HUES6 (cell line): ENCODE results near the gene MUC5AC.
"Not testable (repeated sequence)": the region's sequence is repeated elsewhere in the genome, so short reads cannot be mapped to it uniquely, and the experiment has no call there.

ENCODE experiments used
- H3K27ac ChIP-seq: 2 replicates; pipeline ENCODE4 v1.7.0; 2013; ENCODE audit warnings: low read depth, mild to moderate bottlenecking, low read length, inconsistent platforms
- H3K27me3 ChIP-seq: 2 replicates; pipeline ENCODE4 v1.6.1; 2013; ENCODE audit warnings: low read length; ENCODE audit not compliant: control insufficient read depth, insufficient read depth
- H3K36me3 ChIP-seq: 2 replicates; pipeline ENCODE4 v1.6.1; 2013; ENCODE audit warnings: low read length; ENCODE audit not compliant: control insufficient read depth, insufficient read depth
- H3K4me1 ChIP-seq: 2 replicates; pipeline ENCODE4 v1.6.1; 2013; ENCODE audit warnings: low read length; ENCODE audit not compliant: control insufficient read depth, insufficient read depth
- H3K4me3 ChIP-seq: 2 replicates; pipeline ENCODE4 v1.5.1; 2013; ENCODE audit warnings: low read depth, low read length
- H3K9ac ChIP-seq: one replicate; pipeline ENCODE4 v1.6.1; 2013; ENCODE audit warnings: mild to moderate bottlenecking, low read length
- H3K9me3 ChIP-seq: 2 replicates; pipeline ENCODE4 v1.6.1; 2013; ENCODE audit warnings: low read depth, low read length; ENCODE audit not compliant: control insufficient read depth, insufficient read depth

Gene MUC5AC

DNA sequence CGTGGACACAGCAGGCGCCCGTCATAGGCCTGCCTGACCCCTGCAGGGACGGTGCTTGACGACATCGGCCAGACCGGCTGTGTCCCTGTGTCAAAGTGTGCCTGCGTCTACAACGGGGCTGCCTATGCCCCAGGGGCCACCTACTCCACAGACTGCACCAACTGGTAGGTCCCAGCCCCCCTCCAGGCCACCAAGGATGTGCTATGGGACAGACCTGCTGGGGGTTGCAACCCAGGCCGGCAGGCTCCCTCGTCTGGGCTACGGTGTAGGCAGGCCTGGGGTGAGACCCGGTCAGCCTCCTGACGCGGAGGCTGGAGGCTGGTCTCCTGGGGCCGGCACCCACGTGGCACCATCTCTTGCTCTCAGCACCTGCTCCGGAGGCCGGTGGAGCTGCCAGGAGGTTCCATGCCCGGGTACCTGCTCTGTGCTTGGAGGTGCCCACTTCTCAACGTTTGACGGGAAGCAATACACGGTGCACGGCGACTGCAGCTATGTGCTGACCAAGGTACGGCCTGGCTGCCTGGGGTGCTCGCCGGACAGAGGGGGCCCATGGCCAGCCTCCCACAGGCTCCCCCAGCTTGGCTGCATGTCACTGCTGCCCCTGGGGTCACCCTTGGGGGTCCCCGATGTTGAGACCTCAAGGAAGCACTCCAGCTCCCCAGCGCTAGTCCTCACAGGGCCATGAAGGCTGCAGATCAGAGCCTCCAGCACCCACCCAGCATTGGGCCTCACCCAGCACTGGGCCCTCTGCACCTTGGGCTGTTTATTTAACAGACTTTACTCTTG is 7.7 kb downstream of the MUC5AC start:
- Histone ChIP-seq H3K27ac (no peak overlapping the region), H3K9ac (no peak overlapping the region), H3K9me3 (no peaks in the 10 kb centered on the region), H3K27me3 (no peaks in the 10 kb centered on the region), H3K4me1 (no peaks in the 10 kb centered on the region), H3K36me3 (no peaks in the 10 kb centered on the region), H3K4me3 (no peak overlapping the region)

DNA sequence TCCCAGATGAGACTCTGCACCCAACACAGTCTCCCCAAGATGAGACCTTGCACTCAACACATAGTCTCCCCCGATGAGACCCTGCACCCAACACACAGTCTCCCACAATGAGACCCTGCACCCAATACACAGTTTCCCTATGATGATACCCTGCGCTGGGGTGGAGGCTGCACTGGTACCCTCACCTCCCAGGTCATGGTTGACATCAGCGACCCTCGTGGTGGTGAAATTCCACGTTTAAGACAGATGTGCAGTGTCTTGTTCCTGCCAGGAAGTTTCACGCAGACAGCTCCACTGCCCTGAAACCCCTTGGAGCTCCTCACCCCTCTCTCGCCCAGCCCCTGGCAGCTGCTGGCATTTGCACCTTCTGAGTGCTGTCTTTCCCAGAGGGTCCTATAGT is 9.5 kb downstream of the MUC5AC start:
- no peaks in the 10 kb centered on the region for H3K36me3 ChIP-seq
- no peak overlapping the region for H3K9ac ChIP-seq
- H3K9me3 ChIP-seq, result peaks cover 4% of the 10 kb centered on the region; the same call in 1 of the 2 replicates
- no peaks in the 10 kb centered on the region for H3K27me3 ChIP-seq
- H3K4me3 ChIP-seq, result no peak overlapping the region
- H3K4me1 ChIP-seq, result no peaks in the 10 kb centered on the region
- H3K27ac ChIP-seq, result no peak overlapping the region

DNA sequence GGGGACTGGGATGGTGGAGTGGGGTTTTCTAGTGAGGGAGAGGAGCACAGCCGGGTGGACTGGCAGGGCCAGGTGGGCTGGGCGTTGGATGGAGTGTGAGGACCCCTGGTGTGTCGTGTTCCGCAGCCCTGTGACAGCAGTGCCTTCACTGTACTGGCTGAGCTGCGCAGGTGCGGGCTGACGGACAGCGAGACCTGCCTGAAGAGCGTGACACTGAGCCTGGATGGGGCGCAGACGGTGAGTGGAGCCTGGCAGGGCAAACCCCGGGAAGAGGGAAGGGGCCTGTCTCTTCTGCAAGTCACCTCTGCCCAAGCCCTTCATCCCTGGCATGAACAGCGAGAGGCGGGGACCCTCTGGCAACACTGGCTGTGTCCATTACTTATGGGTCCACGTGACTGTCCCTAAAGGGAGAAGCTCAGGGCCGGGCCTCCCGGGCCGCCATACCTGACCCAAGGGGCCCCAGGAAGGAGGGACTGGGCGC is 10.0 kb downstream of the MUC5AC start:
- Histone ChIP-seq H3K27me3 (no peaks in the 10 kb centered on the region), H3K9me3 (peaks cover 4% of the 10 kb centered on the region; the same call in 1 of the 2 replicates), H3K9ac (no peak overlapping the region), H3K27ac (no peak overlapping the region), H3K4me3 (no peak overlapping the region), H3K36me3 (no peaks in the 10 kb centered on the region), H3K4me1 (no peaks in the 10 kb centered on the region)

DNA sequence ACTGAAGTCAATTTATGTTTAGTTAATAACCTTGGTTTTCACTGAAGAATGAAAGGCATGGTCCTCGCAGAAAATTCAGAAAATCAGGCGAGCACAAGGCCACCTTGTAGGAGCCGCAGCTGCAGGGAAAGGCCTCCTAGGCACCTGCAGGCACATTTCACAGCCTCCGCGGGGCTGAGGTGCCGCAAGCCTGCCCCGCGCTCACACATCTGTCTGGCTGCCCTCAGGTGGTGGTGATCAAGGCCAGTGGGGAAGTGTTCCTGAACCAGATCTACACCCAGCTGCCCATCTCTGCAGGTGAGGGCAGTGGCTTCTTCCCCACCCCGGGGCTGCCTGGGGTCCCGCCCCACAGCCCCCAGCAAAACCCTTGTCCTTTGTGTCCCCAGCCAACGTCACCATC is 10.5 kb downstream of the MUC5AC start:
- Histone ChIP-seq H3K4me3 (no peak overlapping the region), H3K36me3 (no peaks in the 10 kb centered on the region), H3K9ac (no peak overlapping the region), H3K9me3 (peaks cover 4% of the 10 kb centered on the region; the same call in 1 of the 2 replicates), H3K27me3 (no peaks in the 10 kb centered on the region), H3K27ac (no peak overlapping the region), H3K4me1 (no peaks in the 10 kb centered on the region)

DNA sequence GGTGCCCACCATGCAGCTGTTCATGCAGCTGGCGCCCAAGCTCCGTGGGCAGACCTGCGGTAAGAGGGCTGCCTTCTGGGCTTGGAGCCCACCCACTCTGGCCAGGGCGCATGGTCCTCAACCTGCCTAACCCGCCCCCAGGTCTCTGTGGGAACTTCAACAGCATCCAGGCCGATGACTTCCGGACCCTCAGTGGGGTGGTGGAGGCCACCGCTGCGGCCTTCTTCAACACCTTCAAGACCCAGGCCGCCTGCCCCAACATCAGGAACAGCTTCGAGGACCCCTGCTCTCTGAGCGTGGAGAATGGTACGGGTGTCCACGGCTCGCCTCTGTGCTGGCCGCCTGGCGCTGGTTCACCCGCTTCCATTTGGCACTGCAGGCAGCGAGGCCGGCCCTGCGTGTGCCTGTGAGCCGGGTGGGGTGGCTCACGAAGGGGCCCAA is 11.0 kb downstream of the MUC5AC start:
- H3K9me3 ChIP-seq, result peaks cover 4% of the 10 kb centered on the region; the same call in 1 of the 2 replicates
- H3K36me3 ChIP-seq, result no peaks in the 10 kb centered on the region
- H3K4me1 ChIP-seq, result no peaks in the 10 kb centered on the region
- H3K9ac ChIP-seq, result no peak overlapping the region
- H3K4me3 ChIP-seq, result no peak overlapping the region
- H3K27me3 ChIP-seq, result no peaks in the 10 kb centered on the region
- H3K27ac ChIP-seq, result no peak overlapping the region

- Histone ChIP-seq H3K27ac (no peak overlapping the region), H3K27me3 (no peaks in the 10 kb centered on the region), H3K4me3 (no peak overlapping the region), H3K9ac (no peak overlapping the region), H3K36me3 (no peaks in the 10 kb centered on the region), H3K9me3 (peaks cover 4% of the 10 kb centered on the region; the same call in 1 of the 2 replicates), H3K4me1 (no peaks in the 10 kb centered on the region)
Observed at GRCh38 chr11:1171223-1171984, 13.7 kb downstream of the MUC5AC start.

DNA sequence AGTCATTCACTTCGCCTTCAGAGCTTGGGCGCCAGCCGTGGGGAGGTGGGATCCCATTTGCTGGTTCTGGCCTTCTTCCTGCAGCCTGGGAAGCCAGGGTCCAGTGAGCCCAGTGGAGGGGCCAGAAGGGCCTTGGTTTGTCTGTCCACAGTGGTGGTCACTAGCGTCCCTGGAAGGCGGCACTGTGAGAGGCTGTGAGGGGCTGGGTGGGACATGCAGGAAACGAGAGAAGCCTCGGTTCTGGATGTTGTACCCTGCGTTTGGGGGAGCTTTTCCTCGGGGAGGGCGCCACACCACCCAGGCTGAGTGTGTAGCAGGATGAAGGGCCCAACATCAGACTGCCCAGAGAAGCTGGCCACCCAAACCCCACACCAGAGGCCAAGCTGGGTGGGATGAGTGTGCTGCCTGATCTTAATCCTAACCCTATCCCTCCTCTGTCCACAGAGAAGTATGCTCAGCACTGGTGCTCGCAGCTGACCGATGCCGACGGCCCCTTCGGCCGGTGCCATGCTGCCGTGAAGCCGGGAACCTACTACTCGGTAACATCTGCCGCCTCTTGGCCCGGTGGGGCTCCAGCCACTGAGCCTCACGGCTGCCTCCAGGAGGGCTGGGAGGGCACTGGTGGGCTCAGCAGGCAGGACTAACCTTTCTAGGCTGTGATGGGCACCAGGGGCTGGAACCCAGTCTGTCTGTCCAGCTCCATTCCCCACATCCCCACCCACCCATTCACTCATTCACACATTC is 14.4 kb downstream of the MUC5AC start:
- no peak overlapping the region for H3K4me3 ChIP-seq
- H3K36me3 ChIP-seq, result no peaks in the 10 kb centered on the region
- H3K27me3 ChIP-seq, result no peaks in the 10 kb centered on the region
- no peak overlapping the region for H3K27ac ChIP-seq
- H3K9me3 ChIP-seq, result peaks cover 4% of the 10 kb centered on the region; the same call in 1 of the 2 replicates
- H3K9ac ChIP-seq, result no peak overlapping the region
- H3K4me1 ChIP-seq, result no peaks in the 10 kb centered on the region

DNA sequence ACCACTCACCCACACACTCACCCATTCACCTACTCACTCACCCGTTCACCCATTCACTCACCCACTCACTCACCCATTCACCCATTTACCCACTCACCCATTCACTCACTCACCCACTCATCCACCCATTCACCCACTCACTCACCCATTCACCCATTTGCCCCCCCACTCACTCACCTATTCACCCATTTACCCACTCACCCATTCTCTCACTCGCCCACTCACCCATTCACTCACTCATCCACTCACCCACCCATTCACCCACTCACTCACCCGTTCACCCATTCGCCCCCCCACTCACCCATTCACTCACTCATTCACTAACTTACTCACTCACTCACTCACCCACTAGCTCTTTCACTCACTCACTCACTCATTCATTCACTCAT is 15.0 kb downstream of the MUC5AC start:
- Histone ChIP-seq H3K4me1 (no peaks in the 10 kb centered on the region), H3K4me3 (no peak overlapping the region), H3K27ac (no peak overlapping the region), H3K9ac (no peak overlapping the region), H3K36me3 (no peaks in the 10 kb centered on the region), H3K27me3 (no peaks in the 10 kb centered on the region), H3K9me3 (peaks cover 4% of the 10 kb centered on the region; the same call in 1 of the 2 replicates)

- H3K27me3 ChIP-seq, H3K9ac ChIP-seq, H3K36me3 ChIP-seq, H3K4me3 ChIP-seq, H3K9me3 ChIP-seq, H3K27ac ChIP-seq, H3K4me1 ChIP-seq: not testable (repeated sequence)
Observed at GRCh38 chr11:1173396-1173795, 15.6 kb downstream of the MUC5AC start.

DNA sequence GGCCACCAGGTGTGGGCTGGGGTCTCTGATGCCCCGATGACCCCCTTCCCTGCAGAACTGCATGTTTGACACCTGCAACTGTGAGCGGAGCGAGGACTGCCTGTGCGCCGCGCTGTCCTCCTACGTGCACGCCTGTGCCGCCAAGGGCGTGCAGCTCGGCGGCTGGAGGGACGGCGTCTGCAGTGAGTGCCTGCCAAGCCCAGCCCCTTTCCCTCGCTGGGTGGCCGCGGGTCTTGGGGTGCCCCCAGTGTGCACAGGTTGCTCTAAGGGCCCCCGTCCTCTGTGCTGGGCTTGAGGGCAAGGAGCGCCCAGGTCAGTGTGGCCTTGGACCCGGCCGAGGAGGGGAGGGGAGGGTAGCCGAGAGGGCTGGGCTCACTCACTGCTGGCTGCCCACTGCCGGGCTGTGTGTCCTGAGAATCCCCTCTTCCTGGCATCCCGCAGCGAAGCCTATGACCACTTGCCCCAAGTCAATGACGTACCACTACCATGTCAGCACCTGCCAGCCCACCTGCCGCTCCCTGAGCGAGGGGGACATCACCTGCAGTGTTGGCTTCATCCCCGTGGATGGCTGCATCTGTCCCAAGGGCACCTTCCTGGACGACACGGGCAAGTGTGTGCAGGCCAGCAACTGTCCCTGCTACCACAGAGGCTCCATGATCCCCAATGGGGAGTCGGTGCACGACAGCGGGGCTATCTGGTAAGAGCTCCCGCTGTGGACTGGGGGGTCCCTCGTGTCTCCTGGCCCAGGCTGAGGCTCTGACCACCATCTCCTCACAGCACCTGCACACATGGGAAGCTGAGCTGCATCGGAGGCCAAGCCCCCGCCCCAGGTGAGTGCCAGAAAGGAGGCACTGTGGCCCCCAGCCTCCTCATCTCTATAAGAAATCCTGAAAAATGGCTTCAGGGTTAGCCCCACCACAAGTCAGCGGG is 17.0 kb downstream of the MUC5AC start:
- Histone ChIP-seq H3K27me3 (no peaks in the 10 kb centered on the region), H3K36me3 (no peaks in the 10 kb centered on the region), H3K27ac (no peak overlapping the region), H3K4me1 (no peaks in the 10 kb centered on the region), H3K9me3 (peaks cover 4% of the 10 kb centered on the region; the same call in 1 of the 2 replicates), H3K9ac (no peak overlapping the region), H3K4me3 (no peak overlapping the region)
